ENCODE results near the gene SMAD5.

Gene SMAD5

DNA sequence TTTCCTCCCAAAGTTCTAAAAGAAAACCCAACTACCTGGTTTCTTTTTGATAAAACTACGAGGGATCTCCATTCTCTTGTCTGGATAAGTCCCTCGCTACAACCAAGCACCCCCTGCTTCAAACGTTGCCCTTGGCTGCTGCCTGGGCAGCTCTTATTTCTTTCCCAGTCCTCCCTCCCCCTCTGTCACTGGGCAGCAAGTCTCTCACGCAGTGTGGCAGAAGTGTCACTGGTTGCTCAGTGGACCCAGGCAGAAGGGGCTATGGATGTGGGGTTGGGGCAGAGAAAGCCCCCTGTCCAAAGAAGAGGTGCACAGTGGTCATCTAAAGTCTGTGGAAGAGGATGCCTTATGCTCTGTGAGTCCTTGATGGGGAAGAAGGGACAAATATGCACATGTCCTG, 67.5 kb downstream of the SMAD5 start:
- Histone ChIP-seq H3K9ac (ENCODE audit: low read length) (no peak overlapping the region), H3F3A (ENCODE audit: insufficient read depth, low read length) (no peaks in the 10 kb centered on the region), H3K9me2 (replicated peaks; ENCODE audit: insufficient read depth, low read length) (no peaks in the 10 kb centered on the region), H3K79me2 (ENCODE audit: low read length) (no peaks in the 10 kb centered on the region), H2AFZ (ENCODE audit: low read length) (no peak overlapping the region), H3K36me3 (replicated peaks; ENCODE audit: insufficient read depth, low read length) (no peaks in the 10 kb centered on the region), H3K27ac (ENCODE audit: low read length) (no peak overlapping the region), H3K4me2 (ENCODE audit: low read depth, low read length) (no peak overlapping the region), H3K4me3 (ENCODE audit: low read length) (no peak overlapping the region), H4K20me1 (ENCODE audit: insufficient read depth, low read length) (no peaks in the 10 kb centered on the region), H3K9me3 (replicated peaks; ENCODE audit: insufficient read depth, low read length) (no peaks in the 10 kb centered on the region), H3K4me1 (ENCODE audit: low read length) (no peaks in the 10 kb centered on the region), H3K27me3 (replicated peaks; ENCODE audit: insufficient read depth, low read length) (no peaks in the 10 kb centered on the region)
- TF ChIP-seq, protein P1, sequence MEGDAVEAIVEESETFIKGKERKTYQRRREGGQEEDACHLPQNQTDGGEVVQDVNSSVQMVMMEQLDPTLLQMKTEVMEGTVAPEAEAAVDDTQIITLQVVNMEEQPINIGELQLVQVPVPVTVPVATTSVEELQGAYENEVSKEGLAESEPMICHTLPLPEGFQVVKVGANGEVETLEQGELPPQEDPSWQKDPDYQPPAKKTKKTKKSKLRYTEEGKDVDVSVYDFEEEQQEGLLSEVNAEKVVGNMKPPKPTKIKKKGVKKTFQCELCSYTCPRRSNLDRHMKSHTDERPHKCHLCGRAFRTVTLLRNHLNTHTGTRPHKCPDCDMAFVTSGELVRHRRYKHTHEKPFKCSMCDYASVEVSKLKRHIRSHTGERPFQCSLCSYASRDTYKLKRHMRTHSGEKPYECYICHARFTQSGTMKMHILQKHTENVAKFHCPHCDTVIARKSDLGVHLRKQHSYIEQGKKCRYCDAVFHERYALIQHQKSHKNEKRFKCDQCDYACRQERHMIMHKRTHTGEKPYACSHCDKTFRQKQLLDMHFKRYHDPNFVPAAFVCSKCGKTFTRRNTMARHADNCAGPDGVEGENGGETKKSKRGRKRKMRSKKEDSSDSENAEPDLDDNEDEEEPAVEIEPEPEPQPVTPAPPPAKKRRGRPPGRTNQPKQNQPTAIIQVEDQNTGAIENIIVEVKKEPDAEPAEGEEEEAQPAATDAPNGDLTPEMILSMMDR (IDR thresholded peaks at IDR 0.05; ENCODE audit: low read length), result no peak
- TF ChIP-seq EZH2 (optimal IDR thresholded peaks at IDR 0.05; ENCODE audit: low read depth, low read length) (no peak), EZH2phosphoT487 (IDR thresholded peaks at IDR 0.05; ENCODE audit: low read length) (no peak)
- no peak for DNase-seq

DNA sequence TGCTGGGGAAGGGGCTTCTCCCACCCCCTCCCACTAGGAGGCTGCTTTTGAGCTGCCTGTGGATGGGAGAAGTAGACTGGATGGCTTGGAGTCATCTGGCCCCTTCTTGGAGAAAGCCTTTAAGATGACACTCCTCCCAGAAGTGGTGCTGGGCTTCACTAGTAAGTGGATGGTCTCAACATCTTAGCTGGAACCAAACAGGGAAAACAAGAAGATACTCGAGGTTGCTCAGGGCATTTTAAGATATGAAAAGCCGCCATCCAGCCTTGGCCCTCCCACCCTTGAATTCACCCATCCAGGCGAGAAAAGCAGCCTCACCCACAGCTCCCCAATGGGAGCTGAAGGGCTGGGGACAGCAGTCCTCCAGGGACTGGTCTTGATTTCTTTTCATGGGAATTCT, 68.1 kb downstream of the SMAD5 start:
- H3K36me3 ChIP-seq (replicated peaks; ENCODE audit: insufficient read depth, low read length), result no peaks in the 10 kb centered on the region
- no peaks in the 10 kb centered on the region for H3K9me3 ChIP-seq (replicated peaks; ENCODE audit: insufficient read depth, low read length)
- TF ChIP-seq EZH2 (optimal IDR thresholded peaks at IDR 0.05; ENCODE audit: low read depth, low read length) (no peak), EZH2phosphoT487 (IDR thresholded peaks at IDR 0.05; ENCODE audit: low read length) (no peak)
- TF ChIP-seq, protein P1 (IDR thresholded peaks at IDR 0.05; ENCODE audit: low read length), result no peak
- H3K27me3 ChIP-seq (replicated peaks; ENCODE audit: insufficient read depth, low read length), result no peaks in the 10 kb centered on the region
- H4K20me1 ChIP-seq (ENCODE audit: insufficient read depth, low read length), result no peaks in the 10 kb centered on the region
- no peak for DNase-seq
- no peak overlapping the region for H3K4me2 ChIP-seq (ENCODE audit: low read depth, low read length)
- no peak overlapping the region for H3K4me3 ChIP-seq (ENCODE audit: low read length)
- H3K79me2 ChIP-seq (ENCODE audit: low read length), result no peaks in the 10 kb centered on the region
- H2AFZ ChIP-seq (ENCODE audit: low read length), result no peak overlapping the region
- H3K27ac ChIP-seq (ENCODE audit: low read length), result no peak overlapping the region
- no peak overlapping the region for H3K9ac ChIP-seq (ENCODE audit: low read length)
- H3K9me2 ChIP-seq (replicated peaks; ENCODE audit: insufficient read depth, low read length), result no peaks in the 10 kb centered on the region
- H3K4me1 ChIP-seq (ENCODE audit: low read length), result no peaks in the 10 kb centered on the region
- H3F3A ChIP-seq (ENCODE audit: insufficient read depth, low read length), result no peaks in the 10 kb centered on the region

DNA sequence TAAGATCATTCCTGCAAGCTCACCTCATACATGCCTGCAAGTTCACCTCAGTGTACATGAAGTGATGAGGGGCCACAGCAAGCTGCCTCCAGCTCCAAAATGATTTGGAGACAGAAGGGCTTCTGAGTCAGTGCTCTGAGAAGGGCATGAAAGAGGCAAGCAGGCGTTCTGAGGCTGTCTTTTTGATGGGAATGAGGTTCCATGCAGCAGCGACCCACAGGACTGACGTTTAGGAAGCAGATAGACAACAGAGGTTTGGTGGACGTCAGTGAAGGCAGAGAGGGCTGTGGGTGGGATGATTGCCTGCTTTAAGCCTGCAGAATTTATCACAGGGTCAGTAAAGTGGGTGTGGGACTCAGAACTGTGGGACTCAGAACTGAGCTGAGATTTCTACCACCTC, 69.2 kb downstream of the SMAD5 start:
- H3K27me3 ChIP-seq (replicated peaks; ENCODE audit: insufficient read depth, low read length), result no peaks in the 10 kb centered on the region

More for the DNA sequence above, 69.2 kb downstream of the SMAD5 start:
- Histone ChIP-seq H3K9me3 (replicated peaks; ENCODE audit: insufficient read depth, low read length) (no peaks in the 10 kb centered on the region), H3K9me2 (replicated peaks; ENCODE audit: insufficient read depth, low read length) (no peaks in the 10 kb centered on the region), H3K9ac (ENCODE audit: low read length) (no peak overlapping the region), H2AFZ (ENCODE audit: low read length) (no peak overlapping the region), H3K27ac (ENCODE audit: low read length) (no peak overlapping the region), H3K36me3 (replicated peaks; ENCODE audit: insufficient read depth, low read length) (no peaks in the 10 kb centered on the region), H3K4me2 (ENCODE audit: low read depth, low read length) (no peak overlapping the region), H3F3A (ENCODE audit: insufficient read depth, low read length) (no peaks in the 10 kb centered on the region), H4K20me1 (ENCODE audit: insufficient read depth, low read length) (no peaks in the 10 kb centered on the region), H3K79me2 (ENCODE audit: low read length) (no peaks in the 10 kb centered on the region), H3K4me3 (ENCODE audit: low read length) (no peak overlapping the region), H3K4me1 (ENCODE audit: low read length) (no peaks in the 10 kb centered on the region)
- TF ChIP-seq, protein P1 (IDR thresholded peaks at IDR 0.05; ENCODE audit: low read length), result no peak
- no peak for TF ChIP-seq EZH2 (optimal IDR thresholded peaks at IDR 0.05; ENCODE audit: low read depth, low read length)
- no peak for TF ChIP-seq EZH2phosphoT487 (IDR thresholded peaks at IDR 0.05; ENCODE audit: low read length)
- no peak for DNase-seq
